ENCODE data around the gene CSH1.
"Not testable (repeated sequence)": the region's sequence is repeated elsewhere in the genome, so short reads cannot be mapped to it uniquely, and the experiment has no call there.

The CSH1 gene

GRCh38 chr17:63928172-63928666 is 31.8 kb upstream of the CSH1 start:
- DNase-seq: no peak

- no peak for DNase-seq
These were observed 31.2 kb upstream of the CSH1 start for GRCh38 chr17:63927464-63928171.

- DNase-seq: no peak
These were observed 29.8 kb upstream of the CSH1 start for GRCh38 chr17:63926164-63926563.

- DNase-seq: no peak
These were observed 29.2 kb upstream of the CSH1 start for GRCh38 chr17:63925615-63926014.

GRCh38 chr17:63922402-63922801 is 26.0 kb upstream of the CSH1 start:
- not testable (repeated sequence) for DNase-seq

GRCh38 chr17:63920779-63921178 is 24.4 kb upstream of the CSH1 start:
- not testable (repeated sequence) for DNase-seq

GRCh38 chr17:63920050-63920449 is 23.7 kb upstream of the CSH1 start:
- DNase-seq: not testable (repeated sequence)

- peak; percentile 3 for DNase-seq
These were observed 22.9 kb upstream of the CSH1 start for GRCh38 chr17:63919311-63919723.

- DNase-seq: not testable (repeated sequence)
These were observed 22.5 kb upstream of the CSH1 start, which contains the start of gene GH1 for GRCh38 chr17:63918789-63919305. GH1 (minus strand) TSS chr17:63918839; CDS start chr17:63918776, 63 bp downstream.

GRCh38 chr17:63918305-63918704 is 21.9 kb upstream of the CSH1 start:
- DNase-seq: no peak

- DNase-seq: no peak
These were observed 21.3 kb upstream of the CSH1 start for GRCh38 chr17:63917646-63918045.

- not testable (repeated sequence) for DNase-seq
These were observed 20.8 kb upstream of the CSH1 start for GRCh38 chr17:63917206-63917605.

GRCh38 chr17:63916566-63917185 is 20.3 kb upstream of the CSH1 start:
- DNase-seq: no peak

- not testable (repeated sequence) for DNase-seq
These were observed 19.4 kb upstream of the CSH1 start for GRCh38 chr17:63915753-63916152.

GRCh38 chr17:63914471-63914870 is 18.1 kb upstream of the CSH1 start:
- no peak for DNase-seq

- DNase-seq: no peak
These were observed 15.3 kb upstream of the CSH1 start for GRCh38 chr17:63911657-63912100.

GRCh38 chr17:63911041-63911635 is 14.8 kb upstream of the CSH1 start, which contains the start of gene CSHL1:
CSHL1 (minus strand) TSS chr17:63911258; CDS start chr17:63911196, 62 bp downstream.
- no peak for DNase-seq

GRCh38 chr17:63910096-63910495 is 13.7 kb upstream of the CSH1 start:
- no peak for DNase-seq

- not testable (repeated sequence) for DNase-seq
These were observed 13.2 kb upstream of the CSH1 start for GRCh38 chr17:63909586-63909985.

- not testable (repeated sequence) for DNase-seq
These were observed 10.9 kb upstream of the CSH1 start for GRCh38 chr17:63907161-63907778.

- DNase-seq: not testable (repeated sequence)
These were observed 8.4 kb upstream of the CSH1 start for GRCh38 chr17:63904796-63905195.

- DNase-seq: not testable (repeated sequence)
These were observed 7.4 kb upstream of the CSH1 start for GRCh38 chr17:63903787-63904201.

GRCh38 chr17:63901971-63902370 is 5.6 kb upstream of the CSH1 start:
- DNase-seq: not testable (repeated sequence)

All from NCI-H2029 (cell line).